ENCODE measurements around the gene BANF2.

- TF ChIP-seq, protein P1, sequence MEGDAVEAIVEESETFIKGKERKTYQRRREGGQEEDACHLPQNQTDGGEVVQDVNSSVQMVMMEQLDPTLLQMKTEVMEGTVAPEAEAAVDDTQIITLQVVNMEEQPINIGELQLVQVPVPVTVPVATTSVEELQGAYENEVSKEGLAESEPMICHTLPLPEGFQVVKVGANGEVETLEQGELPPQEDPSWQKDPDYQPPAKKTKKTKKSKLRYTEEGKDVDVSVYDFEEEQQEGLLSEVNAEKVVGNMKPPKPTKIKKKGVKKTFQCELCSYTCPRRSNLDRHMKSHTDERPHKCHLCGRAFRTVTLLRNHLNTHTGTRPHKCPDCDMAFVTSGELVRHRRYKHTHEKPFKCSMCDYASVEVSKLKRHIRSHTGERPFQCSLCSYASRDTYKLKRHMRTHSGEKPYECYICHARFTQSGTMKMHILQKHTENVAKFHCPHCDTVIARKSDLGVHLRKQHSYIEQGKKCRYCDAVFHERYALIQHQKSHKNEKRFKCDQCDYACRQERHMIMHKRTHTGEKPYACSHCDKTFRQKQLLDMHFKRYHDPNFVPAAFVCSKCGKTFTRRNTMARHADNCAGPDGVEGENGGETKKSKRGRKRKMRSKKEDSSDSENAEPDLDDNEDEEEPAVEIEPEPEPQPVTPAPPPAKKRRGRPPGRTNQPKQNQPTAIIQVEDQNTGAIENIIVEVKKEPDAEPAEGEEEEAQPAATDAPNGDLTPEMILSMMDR (IDR thresholded peaks at IDR 0.05; ENCODE audit: low read depth, low read length, poor library complexity, severe bottlenecking) = no peak
- no peak for TF ChIP-seq EZH2phosphoT487 (IDR thresholded peaks at IDR 0.05; ENCODE audit: borderline replicate concordance, low read length)
Observed at GRCh38 chr20:17712201-17712600, 12.4 kb downstream of the BANF2 start.
